Fibroblast of peridontal ligament (primary cell): ENCODE results near the gene PTS.
"Not testable (repeated sequence)": the region's sequence is repeated elsewhere in the genome, so short reads cannot be mapped to it uniquely, and the experiment has no call there.

Source experiments
- DNase-seq: peaks from one replicate; pipeline ENCODE4 v3.0.0-alpha.2; 2010; ENCODE audit errors: extremely low read depth

PTS gene

GRCh38 chr11:112226062-112226830 lies at the start of gene PTS:
Gene PTS (plus strand): TSS chr11:112226428. CDS start chr11:112226444, 16 bp downstream.
- DNase-seq, result peak; percentile 85

GRCh38 chr11:112177589-112177988 lies 48.6 kb upstream of the PTS start:
- no peak for DNase-seq

- no peak for DNase-seq
These were observed 47.8 kb upstream of the PTS start for GRCh38 chr11:112178428-112178827.

- no peak for DNase-seq
These were observed 47.3 kb upstream of the PTS start for GRCh38 chr11:112178936-112179335.

- no peak for DNase-seq
These were observed 46.6 kb upstream of the PTS start for GRCh38 chr11:112179601-112180000.

GRCh38 chr11:112182867-112183266 lies 43.4 kb upstream of the PTS start:
- DNase-seq, result no peak

- no peak for DNase-seq
These were observed 40.3 kb upstream of the PTS start for GRCh38 chr11:112185883-112186282.

- DNase-seq, result no peak
These were observed 39.9 kb upstream of the PTS start for GRCh38 chr11:112186304-112186703.

- DNase-seq, result not testable (repeated sequence)
These were observed 31.1 kb upstream of the PTS start for GRCh38 chr11:112195113-112195512.

- DNase-seq, result no peak
These were observed 30.3 kb upstream of the PTS start for GRCh38 chr11:112195951-112196351.

- no peak for DNase-seq
These were observed 29.6 kb upstream of the PTS start for GRCh38 chr11:112196519-112197087.

- not testable (repeated sequence) for DNase-seq
These were observed 27.1 kb upstream of the PTS start for GRCh38 chr11:112199101-112199500.

GRCh38 chr11:112200252-112200651 lies 26.0 kb upstream of the PTS start:
- DNase-seq, result no peak

GRCh38 chr11:112206071-112206470 lies 20.2 kb upstream of the PTS start:
- no peak for DNase-seq

- no peak for DNase-seq
These were observed 15.3 kb upstream of the PTS start for GRCh38 chr11:112210890-112211289.

- no peak for DNase-seq
These were observed 14.7 kb upstream of the PTS start for GRCh38 chr11:112211536-112211935.

- no peak for DNase-seq
These were observed 13.9 kb upstream of the PTS start for GRCh38 chr11:112212290-112212689.

- DNase-seq, result no peak
These were observed 13.5 kb upstream of the PTS start for GRCh38 chr11:112212710-112213109.

- no peak for DNase-seq
These were observed 12.5 kb upstream of the PTS start for GRCh38 chr11:112213753-112214152.

- no peak for DNase-seq
These were observed 10.6 kb upstream of the PTS start for GRCh38 chr11:112215621-112216020.

GRCh38 chr11:112216561-112217105 lies 9.6 kb upstream of the PTS start:
- peak; percentile 89 for DNase-seq

- DNase-seq, result peak; percentile 91
These were observed 6.6 kb upstream of the PTS start for GRCh38 chr11:112219476-112220232.
